H1 (cell line): ENCODE measurements around the gene FBXO41. TPM values are rescaled to one million over a fixed set of nuclear protein-coding genes. Genes with fewer than 3 reads are reported as not detected.

Source experiments
- CTCF ChIA-PET: fragments of 300-600 bp; sonication (Branson Sonifier 250); formaldehyde crosslinking; loops from one replicate; lab custom pipeline; 2021; ENCODE audit not compliant: partially characterized antibody; lab: Charles Lee
- POLR2A ChIA-PET: fragments of 300-600 bp; sonication (Branson Sonifier 250); formaldehyde crosslinking; loops from one replicate; lab custom pipeline; 2021; ENCODE audit warnings: inconsistent platforms; ENCODE audit not compliant: partially characterized antibody; lab: Charles Lee
- DNase-seq, 2 experiments: peaks; one replicate each; pipeline versions ENCODE4 v3.0.0 to v3.0.0-alpha.2; 2010 to 2022; ENCODE audit warnings: low spot score in 2 of 2, low read depth in 1 of 2, mixed read lengths in 1 of 2
- FAIRE-seq: peaks from 2 replicates; lab custom pipeline; 2011; peaks lifted over from hg19 to GRCh38; lab: Jason Lieb, UNC
- H2AFZ ChIP-seq: 2 replicates; pipeline ENCODE4 v1.8.1; 2012; ENCODE audit warnings: low read length, inconsistent platforms
- H2AK5ac ChIP-seq: 2 replicates; pipeline ENCODE4 v1.6.1; 2013; ENCODE audit warnings: low read depth, low read length
- H2BK120ac ChIP-seq: replicated peaks from 2 replicates; pipeline ENCODE3; 2013; ENCODE audit warnings: low read depth, low read length, inconsistent platforms
- H2BK12ac ChIP-seq: 2 replicates; pipeline ENCODE4 v1.6.1; 2013; ENCODE audit warnings: low read depth, low read length
- H2BK15ac ChIP-seq: 2 replicates; pipeline ENCODE4 v1.6.1; 2013; ENCODE audit warnings: low read length
- H2BK20ac ChIP-seq: 2 replicates; pipeline ENCODE4 v1.6.1; 2013; ENCODE audit warnings: low read length
- H2BK5ac ChIP-seq: 2 replicates; pipeline ENCODE4 v1.6.1; 2013; ENCODE audit warnings: low read depth, low read length
- H3K14ac ChIP-seq: 2 replicates; pipeline ENCODE4 v1.6.1; 2013; ENCODE audit warnings: inconsistent platforms; ENCODE audit not compliant: insufficient read length
- H3K18ac ChIP-seq: 2 replicates; pipeline ENCODE4 v1.6.1; 2013; ENCODE audit warnings: low read length; ENCODE audit errors: extremely low read depth
- H3K23ac ChIP-seq: 2 replicates; pipeline ENCODE4 v1.6.1; 2013; ENCODE audit warnings: inconsistent platforms; ENCODE audit not compliant: insufficient read length
- H3K23me2 ChIP-seq: 2 replicates; pipeline ENCODE4 v1.6.1; 2013; ENCODE audit warnings: low read depth, low read length
- H3K27ac ChIP-seq: 2 replicates; pipeline ENCODE4 v1.6.1; 2011; ENCODE audit warnings: low read depth, low read length, inconsistent platforms
- H3K27me3 ChIP-seq, 4 experiments: replicated peaks in 1 of 4; 1 replicate in 1 of 4; 2 replicates in 3 of 4; pipeline versions ENCODE4 v1.6.1 to v1.8.1; 2011 to 2013; ENCODE audit warnings: low read length in 3 of 4, mild to moderate bottlenecking in 3 of 4, inconsistent platforms in 2 of 4, mixed read lengths in 2 of 4, moderate library complexity in 1 of 4; ENCODE audit not compliant: control insufficient read depth in 3 of 4, insufficient read depth in 3 of 4; ENCODE audit errors: extremely low read depth in 1 of 4
- H3K36me3 ChIP-seq, 4 experiments: 2 replicates each; pipeline versions ENCODE4 v1.6.1 to v1.8.1; 2011 to 2013; ENCODE audit warnings: mild to moderate bottlenecking in 4 of 4, low read length in 3 of 4, moderate library complexity in 2 of 4, control low read depth in 1 of 4, inconsistent platforms in 1 of 4; ENCODE audit not compliant: insufficient read depth in 4 of 4, control insufficient read depth in 2 of 4
- H3K4ac ChIP-seq: replicated peaks from 2 replicates; pipeline ENCODE3; 2013; ENCODE audit warnings: low read length, low read depth, mixed read lengths, inconsistent platforms; ENCODE audit not compliant: insufficient read length
- H3K4me1 ChIP-seq, 4 experiments: replicated peaks in 1 of 4; 1 replicate in 1 of 4; 2 replicates in 3 of 4; pipeline versions ENCODE4 v1.6.1 to v1.8.1; 2011 to 2013; ENCODE audit warnings: low read length in 3 of 4, inconsistent platforms in 2 of 4, mixed read lengths in 1 of 4; ENCODE audit not compliant: insufficient read depth in 4 of 4, control insufficient read depth in 3 of 4
- H3K4me2 ChIP-seq, 2 experiments: 2 replicates each; pipeline versions ENCODE4 v1.6.1 to v1.8.1; 2011 to 2013; ENCODE audit warnings: low read depth in 2 of 2, low read length in 2 of 2, control low read depth in 1 of 2, inconsistent platforms in 1 of 2, mild to moderate bottlenecking in 1 of 2; ENCODE audit not compliant: insufficient read depth in 1 of 2
- H3K4me3 ChIP-seq, 4 experiments: fragments of 200-600, 300-600 bp in 1 of 4; sonication (generic), shearing (Covaris generic), sonication (Bioruptor Twin) in 1 of 4; 2 replicates each; pipeline versions ENCODE4 v1.5.1 to v1.8.1; 2011 to 2016; ENCODE audit warnings: low read length in 4 of 4, low read depth in 3 of 4, control low read depth in 2 of 4, inconsistent platforms in 2 of 4, mild to moderate bottlenecking in 2 of 4, mixed read lengths in 1 of 4, moderate library complexity in 1 of 4; ENCODE audit not compliant: insufficient read depth in 2 of 4; ENCODE audit errors: extremely low read depth in 1 of 4
- H3K56ac ChIP-seq: replicated peaks from 2 replicates; pipeline ENCODE3; 2013; ENCODE audit warnings: low read depth, mild to moderate bottlenecking, mixed read lengths, low read length, inconsistent platforms; ENCODE audit not compliant: insufficient read length
- H3K79me1 ChIP-seq: 2 replicates; pipeline ENCODE4 v1.6.1; 2013; ENCODE audit warnings: low read depth, low read length, control low read depth
- H3K79me2 ChIP-seq, 2 experiments: 2 replicates each; pipeline versions ENCODE4 v1.6.1 to v1.8.1; 2012 to 2013; ENCODE audit warnings: low read length in 2 of 2, mild to moderate bottlenecking in 2 of 2, inconsistent platforms in 1 of 2; ENCODE audit not compliant: insufficient read depth in 2 of 2, control insufficient read depth in 1 of 2
- H3K9ac ChIP-seq, 4 experiments: replicated peaks in 1 of 4; 1 replicate in 1 of 4; 2 replicates in 3 of 4; pipeline versions ENCODE4 v1.6.1 to v1.8.1; 2011 to 2013; ENCODE audit warnings: low read depth in 3 of 4, low read length in 3 of 4, control low read depth in 2 of 4, mild to moderate bottlenecking in 2 of 4, moderate library complexity in 2 of 4, inconsistent platforms in 1 of 4; ENCODE audit errors: extremely low read depth in 1 of 4
- H3K9me3 ChIP-seq, 2 experiments: 2 replicates each; pipeline versions ENCODE4 v1.6.1 to v1.8.1; 2012 to 2013; ENCODE audit warnings: mild to moderate bottlenecking in 2 of 2, moderate library complexity in 2 of 2, control low read depth in 1 of 2, inconsistent platforms in 1 of 2, low read depth in 1 of 2, low read length in 1 of 2, mixed read lengths in 1 of 2; ENCODE audit not compliant: insufficient read depth in 2 of 2
- H4K20me1 ChIP-seq, 2 experiments: replicated peaks in 1 of 2; 2 replicates each; pipeline versions ENCODE3 to v1.8.1; 2011 to 2013; ENCODE audit warnings: inconsistent platforms in 2 of 2, low read length in 2 of 2, mild to moderate bottlenecking in 1 of 2; ENCODE audit not compliant: insufficient read depth in 2 of 2, control insufficient read depth in 1 of 2
- H4K5ac ChIP-seq: 2 replicates; pipeline ENCODE4 v1.6.1; 2013; ENCODE audit warnings: low read length, low read depth, mixed read lengths, inconsistent platforms; ENCODE audit not compliant: insufficient read length
- H4K8ac ChIP-seq: 2 replicates; pipeline ENCODE4 v1.8.0; 2013; ENCODE audit warnings: mild to moderate bottlenecking, moderate library complexity, low read length, inconsistent platforms; ENCODE audit not compliant: insufficient read depth; ENCODE audit errors: extremely low read depth
- H4K91ac ChIP-seq: replicated peaks from 2 replicates; pipeline ENCODE3; 2013; ENCODE audit warnings: low read length, mixed read lengths, inconsistent platforms; ENCODE audit not compliant: insufficient read length
- CBX8 ChIP-seq: fragments of 300-800, 300-1000 bp; sonication (generic); IDR thresholded peaks from 2 replicates; pipeline ENCODE4 v1.7.1; 2016; ENCODE audit warnings: low read depth, low read length, borderline replicate concordance
- CEBPB ChIP-seq: IDR thresholded peaks from 2 replicates; pipeline ENCODE4 v1.6.1; 2012; ENCODE audit warnings: low read depth, low read length
- CTCF ChIP-seq, 3 experiments: IDR thresholded peaks; 1 replicate in 2 of 3; 2 replicates in 1 of 3; pipeline versions ENCODE4 v1.5.1 to v1.6.1; 2011; ENCODE audit warnings: low read length in 3 of 3, mild to moderate bottlenecking in 3 of 3, inconsistent platforms in 2 of 3, low read depth in 1 of 3, moderate library complexity in 1 of 3; ENCODE audit not compliant: insufficient read depth in 1 of 3; ENCODE audit errors: control extremely low read depth in 1 of 3
- EGR1 ChIP-seq: IDR thresholded peaks from 2 replicates; pipeline ENCODE4 v1.6.1; 2011; ENCODE audit warnings: low read depth, low read length, borderline replicate concordance
- GTF2F1 ChIP-seq: IDR thresholded peaks from 2 replicates; pipeline ENCODE4 v1.6.1; 2012; ENCODE audit warnings: low read depth, low read length, improper control_type of control experiment, borderline replicate concordance
- KDM1A ChIP-seq: fragments of 200-600, 300-600 bp; sonication (generic); IDR thresholded peaks from 2 replicates; pipeline ENCODE4 v1.7.1; 2016; ENCODE audit warnings: mild to moderate bottlenecking, low read length, borderline replicate concordance
- KDM5A ChIP-seq: fragments of 200-600 bp; IDR thresholded peaks from 2 replicates; pipeline ENCODE4 v1.7.1; 2012; ENCODE audit warnings: mild to moderate bottlenecking, low read length, inconsistent platforms, mixed read lengths
- MAFK ChIP-seq: IDR thresholded peaks from 2 replicates; pipeline ENCODE4 v1.6.1; 2012; ENCODE audit warnings: low read depth, mild to moderate bottlenecking, improper control_type of control experiment, low read length
- WGBS, 2 experiments: shearing (Covaris generic) in 1 of 2; methylation state at CpG; one replicate each; pipeline versions ENCODE4 v1.1.6 to v1.1.7; 2013 to 2015; ENCODE audit warnings: low lambda C conversion rate in 2 of 2, mixed read lengths in 2 of 2, inconsistent platforms in 1 of 2, low coverage in 1 of 2, missing lambda C conversion rate in 1 of 2; ENCODE audit not compliant: insufficient replicate concordance in 2 of 2, insufficient coverage in 1 of 2, insufficient read length in 1 of 2; ENCODE audit errors: extremely low coverage in 1 of 2, missing lambda C conversion rate in 1 of 2; 5-methylcytosine and 5-hydroxymethylcytosine counted together
- polyA plus RNA-seq, 7 experiments: library from polyadenylated mRNA; depleted of rRNA in 3 of 7; stranded (reverse) in 5 of 7; unstranded in 2 of 7; fragments of >200 nt in 5 of 7; fragments of 200-250 nt in 2 of 7; gene quantifications; 1 replicate in 5 of 7; 2 replicates in 1 of 7; 4 replicates in 1 of 7; pipeline versions ENCODE4 v1.2.1 to v1.2.3, GENCODE V29; 2011 to 2013; ENCODE audit warnings: missing spikeins in 2 of 7, mixed read lengths in 2 of 7
- total RNA-seq: library from RNA; stranded (reverse); fragmentation: NEBNext Ultra II Directional; extraction: Animal tissue kit (Norgen Biotek cat#: 25700); gene quantifications from 2 replicates; pipeline ENCODE4 v1.2.1, GENCODE V29; 2021

The FBXO41 gene
- total and polyA plus RNA-seq, 2 of the 8 experiments (the other 6 are each of a cell fraction or from before 2014, with no cell fraction given), result 11.2 to 14.3 TPM

GRCh38 chr2:73268830-73269685 lies 15.2 kb downstream of the FBXO41 start:
- no peaks in the 10 kb centered on the region; a peak in 1 of 4 replicates for H3K79me2 ChIP-seq
- H3K56ac ChIP-seq, result no peak overlapping the region
- H3K18ac ChIP-seq, result peak overlapping the region; percentile 96
- FAIRE-seq (no peak), DNase-seq (peak; percentile 51 to 85)
- no peak overlapping the region for H3K14ac ChIP-seq
- no peak overlapping the region; the same call in 1 of the 2 replicates for H2BK5ac ChIP-seq
- H3K9me3 ChIP-seq, result no peaks in the 10 kb centered on the region
- peak overlapping the region; percentile 84; the same call in 1 of the 2 replicates for H2BK12ac ChIP-seq
- H2AFZ ChIP-seq, result no peak overlapping the region
- CTCF ChIA-PET, result interaction anchor here (0.8 to 2.1 kb wide), 11 partner anchors 9 to 113 kb away, joined by 3 to 18 read pairs (median 7); partner anchors contain the start of gene EGR4
- H3K36me3 ChIP-seq, result peaks cover 0 to 2% (median 0%) of the 10 kb centered on the region in 4 experiments; a peak in 2 of 8 replicates
- WGBS, 2 experiments, result 3% methylated on average over 38 of the region's 113 CpGs; no CpG with 5 or more reads in 1 of the 2 experiments
- peak overlapping the region; percentile 21; the same call in 1 of the 2 replicates for H3K27ac ChIP-seq
- no peak overlapping the region for H3K4ac ChIP-seq
- H3K9ac ChIP-seq, result peak overlapping the region in 3 of 4 experiments; percentile 14 to 70 (median 35); a peak in 5 of 7 replicates
- no peak overlapping the region for H3K23ac ChIP-seq
- peaks cover 0 to 28% (median 23%) of the 10 kb centered on the region in 4 experiments; a peak in 6 of 7 replicates for H3K27me3 ChIP-seq
- no peak overlapping the region for H4K5ac ChIP-seq
- H3K4me2 ChIP-seq, result peak overlapping the region; percentile 77 to 99
- POLR2A ChIA-PET, result interaction anchor here (0.7 to 4.6 kb wide), 14 partner anchors 9 to 116 kb away, joined by 3 to 22 read pairs (median 4); partner anchors contain the start of genes ALMS1, CCT7, EGR4 and FBXO41
- peaks cover 7% of the 10 kb centered on the region; the same call in 1 of the 2 replicates for H3K79me1 ChIP-seq
- no peak overlapping the region for H2BK20ac ChIP-seq
- peak overlapping the region; percentile 17 for H4K91ac ChIP-seq
- peaks cover 0 to 10% (median 6%) of the 10 kb centered on the region in 4 experiments; a peak in 5 of 7 replicates for H3K4me1 ChIP-seq
- H3K4me3 ChIP-seq, result peak overlapping the region; percentile 39 to 63 (median 54)
- no peak overlapping the region for H2BK120ac ChIP-seq
- peaks cover 3 to 32% of the 10 kb centered on the region in 2 experiments for H4K20me1 ChIP-seq
- peak overlapping the region; percentile 92 for H4K8ac ChIP-seq
- H2BK15ac ChIP-seq, result no peak overlapping the region
- H2AK5ac ChIP-seq, result no peak overlapping the region
- peaks cover 10% of the 10 kb centered on the region; the same call in 1 of the 2 replicates for H3K23me2 ChIP-seq
- TF ChIP-seq CEBPB, result no peak
- TF ChIP-seq GTF2F1, result no peak
- no peak for TF ChIP-seq CBX8
- peak; percentile 51; the same call in 1 of the 2 replicates for TF ChIP-seq EGR1
- TF ChIP-seq KDM5A, result no peak
- no peak for TF ChIP-seq KDM1A
- TF ChIP-seq MAFK, result no peak
- TF ChIP-seq CTCF (IDR thresholded peaks at IDR 0.05; ENCODE audit: control extremely low read depth in 1 of 3, insufficient read depth in 1 of 3, low read depth in 1 of 3, low read length in 3 of 3), result peak in 2 of 3 experiments; percentile 10 to 12; a peak in 2 of 4 replicates
